Stimulated activated naive B cell treated with anti-CD40 and anti-IgM and Interleukin-4, amounts not matched to agents 10 μg/mL and 1 μg/mL and 100 μg/mL, for 72 hours (primary cell): ENCODE results near the gene TTLL12.
A peak's percentile ranks its signal among the peaks of the same experiment; 100 is the strongest.

Experiments
- ATAC-seq, 2 donors: fragments of 150-1000 bp; cut with Tn5 transposase; replicated peaks; 2 replicates each; pipeline ENCODE4 v1.10.0; 2021; ENCODE audit warnings: moderate library complexity in 1 of 2
- DNase-seq: peaks from one replicate; pipeline ENCODE4 v3.0.0; 2021
- H3K27ac Mint-ChIP-seq: one replicate; pipeline ENCODE4 v1.8.0; 2022; ENCODE audit warnings: mild to moderate bottlenecking, mixed read lengths
- H3K27me3 Mint-ChIP-seq, 2 donors: one replicate each; pipeline ENCODE4 v1.8.0; 2022; ENCODE audit warnings: mixed read lengths in 2 of 2
- H3K36me3 Mint-ChIP-seq, 2 donors: one replicate each; pipeline ENCODE4 v1.8.0; 2022; ENCODE audit warnings: mixed read lengths in 2 of 2, mild to moderate bottlenecking in 1 of 2
- H3K4me1 Mint-ChIP-seq, 2 donors: one replicate each; pipeline ENCODE4 v1.8.0; 2022; ENCODE audit warnings: mixed read lengths in 2 of 2, mild to moderate bottlenecking in 1 of 2
- H3K4me3 Mint-ChIP-seq, 2 donors: one replicate each; pipeline ENCODE4 v1.8.0; 2022; ENCODE audit warnings: mild to moderate bottlenecking in 2 of 2, mixed read lengths in 2 of 2, moderate library complexity in 1 of 2
- H3K9me3 Mint-ChIP-seq, 2 donors: one replicate each; pipeline ENCODE4 v1.8.0; 2022; ENCODE audit warnings: mixed read lengths in 2 of 2, mild to moderate bottlenecking in 1 of 2

The TTLL12 gene

DNA sequence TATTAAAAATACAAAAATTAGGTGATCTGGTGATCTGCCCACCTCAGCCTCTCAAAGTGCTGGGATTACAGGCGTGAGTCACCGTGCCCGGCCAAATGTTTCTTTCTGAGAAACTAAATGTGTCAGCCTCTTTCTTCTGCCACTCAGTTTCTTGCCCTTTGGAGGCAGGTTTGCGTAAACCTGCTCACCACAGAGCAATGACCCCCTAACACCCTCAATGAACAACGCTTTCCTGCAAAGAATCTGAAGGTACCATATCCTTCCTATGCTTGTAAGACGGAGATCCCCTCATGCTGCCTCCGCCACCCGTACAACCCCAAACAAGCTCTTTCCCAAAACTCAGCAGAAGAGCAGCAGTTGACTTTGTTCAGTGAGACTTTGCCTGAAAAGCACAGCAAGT, 38.7 kb upstream of the TTLL12 start:
- Mint-ChIP-seq H3K9me3 (no peaks in the 10 kb centered on the region), H3K4me1 (no peaks in the 10 kb centered on the region), H3K27me3 (peaks cover 15 to 20% of the 10 kb centered on the region in 2 donors), H3K27ac (no peak overlapping the region), H3K4me3 (no peak overlapping the region), H3K36me3 (no peaks in the 10 kb centered on the region)
- ATAC-seq, result no peak
- DNase-seq, result no peak

DNA sequence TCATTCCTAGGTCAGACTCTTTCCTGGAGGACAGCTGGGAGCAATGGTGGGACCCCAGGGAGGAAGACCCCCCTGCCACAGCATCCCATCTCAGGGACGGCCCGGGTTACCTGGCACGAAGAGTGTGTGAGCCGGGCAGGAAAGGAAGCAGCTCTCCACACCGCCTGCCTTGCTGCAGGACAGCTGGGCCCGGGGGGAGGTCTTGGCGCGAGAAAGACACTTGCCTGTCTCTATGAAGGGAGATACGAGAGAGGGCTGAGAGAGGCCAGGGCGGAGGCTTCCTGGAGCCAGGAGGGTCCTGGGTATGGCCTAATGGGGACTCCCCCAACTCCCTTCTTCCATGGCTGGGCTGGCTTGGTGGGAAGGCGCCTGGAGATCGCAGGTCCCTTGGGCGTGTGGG, 36.1 kb upstream of the TTLL12 start:
- peaks cover 3 to 18% of the 10 kb centered on the region in 2 donors for H3K27me3 Mint-ChIP-seq
- no peak overlapping the region for H3K4me3 Mint-ChIP-seq
- H3K9me3 Mint-ChIP-seq, result no peaks in the 10 kb centered on the region
- no peak overlapping the region for H3K27ac Mint-ChIP-seq
- DNase-seq (no peak), ATAC-seq (no peak)
- H3K36me3 Mint-ChIP-seq, result no peaks in the 10 kb centered on the region
- no peaks in the 10 kb centered on the region for H3K4me1 Mint-ChIP-seq

DNA sequence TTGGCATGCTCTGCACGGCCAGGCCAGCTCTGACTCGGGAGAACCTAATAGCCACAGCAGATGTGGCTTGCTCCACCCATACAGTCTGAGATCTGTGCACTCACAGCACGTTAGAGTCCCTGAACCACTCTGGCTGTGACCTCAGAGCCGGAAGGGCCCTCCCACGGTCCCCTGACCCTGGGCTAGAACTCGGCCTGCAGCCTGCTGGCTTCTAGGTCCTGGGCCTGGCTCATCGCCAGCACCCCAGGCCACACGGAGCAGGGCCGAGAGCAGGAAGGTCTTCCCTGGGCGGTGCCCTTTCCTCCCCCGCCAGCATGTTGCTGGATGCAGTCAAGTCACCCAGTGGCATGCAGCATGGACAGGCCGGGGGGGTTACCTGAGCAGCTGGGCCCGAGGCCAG, 35.3 kb upstream of the TTLL12 start:
- Mint-ChIP-seq H3K4me1 (no peaks in the 10 kb centered on the region), H3K27ac (no peak overlapping the region), H3K36me3 (no peaks in the 10 kb centered on the region), H3K4me3 (no peak overlapping the region), H3K27me3 (peaks cover 9 to 24% of the 10 kb centered on the region in 2 donors), H3K9me3 (no peaks in the 10 kb centered on the region)
- ATAC-seq (no peak), DNase-seq (no peak)

DNA sequence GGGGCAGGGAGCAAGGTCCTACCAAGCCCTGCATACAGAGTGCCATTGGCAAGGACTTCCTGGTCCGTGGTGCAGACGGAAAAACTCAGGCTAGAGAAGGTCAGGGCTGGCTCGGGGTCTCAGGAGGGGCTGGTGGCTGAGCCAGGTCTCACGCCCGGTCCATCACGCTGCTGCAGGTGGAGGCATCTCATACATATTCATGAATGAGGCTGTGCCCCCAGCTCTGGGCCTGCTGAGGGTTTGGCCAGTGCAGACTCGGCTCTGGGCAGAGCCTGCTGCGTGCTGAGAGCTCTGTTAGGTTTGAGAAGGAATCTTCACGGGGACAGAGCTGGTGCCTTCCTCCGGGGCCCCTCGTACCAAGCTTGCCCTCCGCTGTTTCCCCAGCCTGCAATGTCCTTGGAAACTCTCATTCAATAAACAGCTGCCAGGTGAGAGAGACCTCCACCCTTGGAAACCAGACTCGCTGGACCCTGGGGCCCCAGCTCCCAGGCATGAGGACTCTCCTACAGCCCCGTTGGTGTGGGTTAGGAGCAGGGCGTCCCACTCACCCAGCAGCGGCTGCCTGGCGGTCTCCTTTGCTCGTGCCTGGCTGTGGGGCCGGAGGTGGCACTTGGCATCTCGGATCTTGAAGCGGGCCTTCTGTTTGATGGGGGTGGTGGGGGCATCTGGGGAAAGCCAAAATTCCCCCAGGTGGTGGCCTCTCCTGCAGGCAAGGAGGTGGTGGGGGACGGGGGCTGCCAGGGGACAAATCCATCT, 33.9 kb upstream of the TTLL12 start:
- Mint-ChIP-seq H3K4me1 (no peaks in the 10 kb centered on the region), H3K4me3 (no peak overlapping the region), H3K9me3 (no peaks in the 10 kb centered on the region), H3K27ac (no peak overlapping the region), H3K27me3 (peaks cover 12 to 18% of the 10 kb centered on the region in 2 donors), H3K36me3 (no peaks in the 10 kb centered on the region)
- ATAC-seq, result no peak
- no peak for DNase-seq

DNA sequence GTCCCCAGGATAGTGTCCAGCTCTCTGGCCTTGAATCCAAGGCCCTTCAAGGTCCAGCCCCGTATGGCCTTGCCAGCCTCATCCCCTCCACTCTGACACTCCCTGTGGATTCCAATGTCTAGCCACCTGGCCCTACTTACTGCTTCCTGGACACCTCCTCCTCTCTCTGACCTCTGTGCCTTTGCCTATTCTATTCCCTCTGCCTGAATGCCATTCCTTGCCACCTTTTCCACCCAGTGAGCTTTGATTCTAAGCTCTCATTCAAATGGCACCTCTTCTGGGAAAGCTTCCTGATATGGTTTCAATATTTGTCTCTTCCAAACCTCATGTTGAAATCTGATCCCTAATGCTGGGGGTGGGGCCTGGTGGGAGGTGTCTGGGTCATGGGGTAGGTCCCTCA, 31.9 kb upstream of the TTLL12 start:
- Mint-ChIP-seq H3K4me1 (no peaks in the 10 kb centered on the region), H3K36me3 (no peaks in the 10 kb centered on the region), H3K27me3 (peaks cover 18 to 21% of the 10 kb centered on the region in 2 donors), H3K9me3 (no peaks in the 10 kb centered on the region), H3K4me3 (no peak overlapping the region), H3K27ac (no peak overlapping the region)
- DNase-seq (no peak), ATAC-seq (no peak)

DNA sequence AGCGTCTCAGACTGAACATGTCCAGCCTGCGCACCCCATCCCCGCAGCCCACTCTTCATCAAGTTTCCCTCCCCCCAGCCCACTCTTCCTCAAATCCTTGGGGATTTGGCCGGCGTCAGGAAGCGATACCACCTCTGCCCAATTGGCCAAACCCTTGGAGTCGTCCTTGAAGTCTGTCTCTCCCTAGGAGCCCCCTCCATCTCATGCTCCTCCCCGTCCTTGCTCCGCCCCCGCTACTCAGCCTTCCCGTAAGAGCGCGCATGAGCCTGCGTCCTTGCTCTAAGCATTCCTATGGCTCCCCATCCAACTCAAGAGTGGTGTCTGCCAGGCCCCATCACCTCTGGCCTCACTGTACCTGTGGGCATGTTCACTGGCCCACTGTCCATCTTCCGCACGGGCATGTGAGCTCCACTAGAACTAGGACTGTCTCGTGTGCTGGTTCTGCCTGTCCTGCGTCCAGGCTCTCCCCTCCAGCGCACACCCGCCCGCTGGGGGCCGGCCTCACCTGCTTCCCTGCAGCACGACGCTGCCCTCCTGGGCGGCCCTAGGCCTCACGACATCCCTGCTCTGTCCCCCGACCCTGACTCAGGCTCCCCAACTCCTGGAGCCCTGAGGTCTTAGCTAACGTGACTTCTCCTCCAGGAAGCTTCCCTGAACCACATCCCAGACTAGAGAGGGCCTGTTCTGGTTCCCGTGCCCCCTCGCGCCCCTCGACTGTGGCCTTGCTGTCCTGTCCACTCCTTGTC, 30.5 kb upstream of the TTLL12 start:
- ATAC-seq, result no peak
- no peaks in the 10 kb centered on the region for H3K36me3 Mint-ChIP-seq
- H3K27ac Mint-ChIP-seq, result no peak overlapping the region
- DNase-seq, result no peak
- H3K4me1 Mint-ChIP-seq, result no peaks in the 10 kb centered on the region
- no peaks in the 10 kb centered on the region for H3K9me3 Mint-ChIP-seq
- no peak overlapping the region for H3K4me3 Mint-ChIP-seq
- H3K27me3 Mint-ChIP-seq, result peaks cover 18 to 21% of the 10 kb centered on the region in 2 donors

DNA sequence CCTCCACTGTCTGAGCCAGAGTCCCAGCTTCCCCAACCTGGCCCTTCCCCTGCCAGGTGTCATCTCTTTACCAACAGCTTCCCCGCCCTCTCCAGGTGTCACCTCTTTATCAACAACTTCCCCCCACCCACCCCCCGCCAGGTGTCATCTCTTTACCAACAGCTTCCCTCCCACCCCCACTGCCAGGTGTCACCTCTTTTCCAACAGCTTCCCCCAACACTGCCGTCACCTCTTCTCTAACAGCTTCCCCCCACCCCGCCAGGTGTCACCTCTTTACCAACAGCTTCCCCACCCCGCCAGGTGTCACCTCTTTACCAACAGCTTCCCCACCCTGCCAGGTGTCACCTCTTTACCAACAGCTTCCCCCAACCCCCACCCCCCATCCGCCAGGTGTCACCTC, 29.8 kb upstream of the TTLL12 start:
- no peaks in the 10 kb centered on the region for H3K4me1 Mint-ChIP-seq
- DNase-seq (no peak), ATAC-seq (no peak)
- no peak overlapping the region for H3K4me3 Mint-ChIP-seq
- no peak overlapping the region for H3K27ac Mint-ChIP-seq
- no peaks in the 10 kb centered on the region for H3K9me3 Mint-ChIP-seq
- H3K36me3 Mint-ChIP-seq, result no peaks in the 10 kb centered on the region
- peaks cover 21 to 24% of the 10 kb centered on the region in 2 donors for H3K27me3 Mint-ChIP-seq

DNA sequence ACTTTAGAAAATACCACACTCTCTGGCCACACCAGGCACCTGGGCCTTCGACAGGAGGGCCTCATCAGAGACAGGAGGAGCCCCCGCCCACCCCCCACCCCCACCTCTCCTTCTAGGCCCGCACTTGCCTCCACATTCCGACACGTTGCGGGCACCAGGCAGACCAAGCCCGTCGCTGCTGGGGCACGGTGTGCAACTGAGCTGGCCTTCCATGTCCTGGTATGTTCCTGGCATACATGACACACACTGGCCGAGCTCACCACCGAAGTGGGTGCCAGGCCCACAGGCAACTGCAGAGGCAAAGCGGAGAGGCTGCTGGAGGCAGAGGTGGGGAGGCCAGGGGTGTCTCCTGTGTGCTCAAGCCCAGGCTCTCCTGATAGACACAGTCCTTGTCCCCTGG, 27.0 kb upstream of the TTLL12 start:
- no peak for DNase-seq
- H3K4me3 Mint-ChIP-seq, result no peak overlapping the region
- H3K27ac Mint-ChIP-seq, result no peak overlapping the region
- no peaks in the 10 kb centered on the region for H3K9me3 Mint-ChIP-seq
- ATAC-seq, result no peak
- H3K4me1 Mint-ChIP-seq, result no peaks in the 10 kb centered on the region
- H3K36me3 Mint-ChIP-seq, result no peaks in the 10 kb centered on the region
- H3K27me3 Mint-ChIP-seq, result peaks cover 24 to 26% of the 10 kb centered on the region in 2 donors

DNA sequence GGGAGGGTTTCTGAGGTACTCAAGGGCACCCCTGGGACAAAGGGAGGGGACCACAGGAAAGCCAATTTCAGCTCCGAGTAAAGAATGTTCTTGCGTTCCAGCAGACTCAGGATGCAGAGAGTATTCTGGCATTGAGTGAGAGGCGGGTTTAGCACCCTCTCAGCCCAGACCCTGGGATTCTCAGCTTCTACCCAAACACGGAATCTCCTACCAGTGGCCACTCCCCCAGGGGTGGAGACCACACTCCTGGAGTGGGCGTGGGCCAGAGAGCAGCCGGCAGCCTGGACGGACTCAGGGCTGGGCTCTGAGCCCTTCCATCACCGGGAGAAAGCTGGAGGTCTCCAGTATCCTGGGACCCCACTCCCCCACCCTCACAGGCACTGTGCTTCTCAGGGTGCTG, 26.1 kb upstream of the TTLL12 start:
- Mint-ChIP-seq H3K9me3 (no peaks in the 10 kb centered on the region), H3K36me3 (no peaks in the 10 kb centered on the region), H3K27ac (no peak overlapping the region), H3K4me3 (no peak overlapping the region), H3K4me1 (no peaks in the 10 kb centered on the region), H3K27me3 (peaks cover 23 to 31% of the 10 kb centered on the region in 2 donors)
- DNase-seq (no peak), ATAC-seq (no peak)

DNA sequence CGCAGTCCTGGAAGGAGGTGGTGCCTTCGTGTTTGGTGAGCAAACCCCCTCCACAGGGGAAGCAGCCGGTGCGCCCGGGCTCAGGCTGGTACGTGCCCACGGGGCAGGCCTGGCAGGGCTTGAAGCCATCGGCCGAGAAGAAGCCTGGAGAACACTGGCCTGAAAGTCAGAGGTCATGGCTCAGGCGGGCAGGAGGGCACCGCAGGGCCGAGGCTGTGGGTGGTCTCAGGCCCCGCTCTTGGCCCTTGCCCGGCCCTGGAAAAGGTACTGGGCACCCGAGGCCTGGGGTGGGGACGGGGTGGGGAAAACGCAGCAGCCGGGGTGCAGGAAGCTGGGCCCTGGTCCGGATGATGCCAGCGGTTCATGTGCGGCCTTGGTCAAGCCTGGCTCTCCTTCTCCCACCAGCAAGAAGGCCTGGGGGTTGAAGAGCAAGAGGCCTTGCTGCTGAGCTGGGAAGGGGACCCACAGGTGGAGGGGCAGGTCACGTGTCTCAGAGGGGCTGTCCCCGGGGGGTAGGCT, 25.6 kb upstream of the TTLL12 start:
- Mint-ChIP-seq H3K4me3 (no peak overlapping the region), H3K27me3 (peaks cover 20 to 31% of the 10 kb centered on the region in 2 donors), H3K9me3 (no peaks in the 10 kb centered on the region), H3K36me3 (no peaks in the 10 kb centered on the region), H3K27ac (no peak overlapping the region), H3K4me1 (no peaks in the 10 kb centered on the region)
- ATAC-seq (no peak), DNase-seq (no peak)

DNA sequence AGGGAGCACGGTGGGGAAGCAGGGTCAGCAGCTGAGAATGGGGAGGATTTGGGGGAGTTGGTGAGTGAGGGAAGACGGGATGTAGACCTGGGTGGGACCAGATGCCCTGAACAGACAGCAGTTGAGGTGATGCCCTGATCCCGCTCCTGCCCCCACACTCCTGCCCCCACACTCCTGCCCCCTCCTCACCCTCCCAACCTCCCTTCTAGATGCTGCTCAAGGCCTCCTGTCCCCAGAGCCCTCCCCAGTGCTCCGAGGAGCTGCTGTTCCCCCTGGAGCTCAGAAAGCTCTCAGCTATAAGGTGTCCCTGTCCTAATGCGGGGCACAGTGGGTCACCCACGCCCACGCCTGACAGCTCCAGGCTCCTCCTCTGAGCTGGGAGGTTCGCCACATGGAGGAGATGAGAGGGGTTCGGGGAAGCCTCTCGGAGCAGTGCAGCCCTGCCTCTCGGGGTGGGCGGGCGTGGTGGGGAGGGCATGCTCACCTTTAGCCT, 25.1 kb upstream of the TTLL12 start:
- no peaks in the 10 kb centered on the region for H3K4me1 Mint-ChIP-seq
- no peak overlapping the region for H3K27ac Mint-ChIP-seq
- DNase-seq, result no peak
- no peaks in the 10 kb centered on the region for H3K36me3 Mint-ChIP-seq
- H3K27me3 Mint-ChIP-seq, result peaks cover 16 to 28% of the 10 kb centered on the region in 2 donors
- H3K9me3 Mint-ChIP-seq, result no peaks in the 10 kb centered on the region
- H3K4me3 Mint-ChIP-seq, result no peak overlapping the region
- no peak for ATAC-seq

DNA sequence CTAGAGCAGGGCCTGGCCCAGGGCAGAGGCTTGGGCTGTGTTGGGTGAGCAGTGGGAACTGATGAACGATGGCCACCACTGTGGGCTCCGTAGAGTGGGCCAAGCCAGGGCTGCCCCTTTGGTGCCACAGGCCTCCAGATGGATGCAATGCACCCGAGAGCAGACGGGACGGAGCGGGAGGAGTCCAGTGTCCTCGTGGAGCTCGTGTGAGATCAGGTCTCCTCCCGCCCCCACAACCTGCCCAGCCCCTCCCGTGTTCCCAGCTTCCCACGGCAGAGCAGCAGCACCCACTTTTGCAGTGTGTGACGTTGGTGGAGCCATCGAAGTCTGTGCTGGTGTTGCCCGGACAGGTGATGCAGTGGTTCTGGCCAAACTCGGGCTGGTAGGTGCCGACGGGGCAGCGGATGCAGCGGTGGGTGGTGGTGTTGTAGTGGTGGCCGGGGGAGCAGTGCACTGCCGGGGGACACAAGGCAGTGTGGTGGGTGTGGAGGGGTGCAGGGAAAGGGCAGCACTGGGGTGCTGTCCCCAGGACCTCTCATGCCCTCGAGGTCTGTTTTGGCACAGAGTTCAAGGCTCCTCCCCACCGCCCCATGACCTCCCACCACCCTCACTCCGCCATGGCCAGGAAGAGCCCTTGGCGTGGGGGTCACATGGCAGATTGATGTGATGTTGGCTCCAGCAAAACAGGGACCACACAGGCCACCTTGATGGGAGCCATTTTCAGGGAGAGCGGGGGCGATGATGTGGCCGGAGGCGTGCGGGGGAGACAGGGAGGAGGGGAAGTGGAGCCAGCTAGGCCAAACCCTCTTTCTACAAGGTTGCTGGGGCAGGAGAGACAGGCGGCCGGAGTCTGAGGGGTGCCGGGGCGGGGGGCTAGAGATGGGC, 23.9 kb upstream of the TTLL12 start:
- Mint-ChIP-seq H3K27ac (peak overlapping the region; percentile 14), H3K9me3 (no peaks in the 10 kb centered on the region), H3K4me3 (no peak overlapping the region), H3K27me3 (peaks cover 16 to 28% of the 10 kb centered on the region in 2 donors), H3K36me3 (no peaks in the 10 kb centered on the region), H3K4me1 (peaks cover 3 to 11% of the 10 kb centered on the region in 2 donors)
- ATAC-seq, result no peak
- no peak for DNase-seq

DNA sequence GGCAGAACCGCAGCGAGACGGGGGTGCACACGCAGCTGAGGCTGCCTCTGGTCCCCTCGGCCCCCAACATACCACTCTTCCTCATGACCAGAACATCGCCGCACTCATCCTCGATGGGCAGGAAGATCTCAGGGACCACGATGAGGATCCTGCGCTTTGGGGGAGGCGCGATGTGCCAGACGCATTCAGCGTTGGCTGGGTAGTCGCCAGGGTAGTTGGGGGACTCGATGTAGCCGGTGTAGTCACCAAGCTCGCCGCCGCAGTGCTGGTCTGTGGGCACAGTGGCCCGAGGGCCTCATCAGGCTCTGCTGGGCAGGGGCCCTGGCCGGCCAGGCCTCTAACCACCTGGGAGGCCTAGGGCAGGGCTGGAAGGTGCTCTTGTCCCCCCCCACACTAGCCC, 23.0 kb upstream of the TTLL12 start:
- Mint-ChIP-seq H3K4me3 (no peak overlapping the region), H3K27ac (no peak overlapping the region), H3K4me1 (peaks cover 3 to 11% of the 10 kb centered on the region in 2 donors), H3K9me3 (no peaks in the 10 kb centered on the region), H3K27me3 (peaks cover 8 to 22% of the 10 kb centered on the region in 2 donors), H3K36me3 (no peaks in the 10 kb centered on the region)
- ATAC-seq, result no peak
- DNase-seq, result no peak

DNA sequence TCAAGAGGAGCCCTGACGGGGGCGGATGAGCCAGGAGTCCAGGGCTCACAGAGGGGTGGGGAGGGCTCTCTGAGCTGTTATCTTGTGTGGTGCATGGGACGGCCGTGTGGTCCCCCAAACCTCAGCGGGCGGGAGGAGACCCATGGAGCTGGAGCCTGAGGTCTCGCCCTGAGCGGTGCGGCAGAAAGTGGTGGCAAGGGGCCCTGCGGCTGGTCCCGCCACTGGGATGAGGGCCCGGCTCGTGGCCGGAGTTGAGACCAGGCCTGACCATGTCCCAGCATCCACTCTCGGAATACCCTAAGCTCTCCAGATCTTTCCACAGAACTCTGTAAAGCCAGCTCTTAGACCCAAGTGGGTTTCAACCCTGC, 22.6 kb upstream of the TTLL12 start:
- Mint-ChIP-seq H3K27me3 (peaks cover 7 to 22% of the 10 kb centered on the region in 2 donors), H3K4me3 (no peak overlapping the region), H3K27ac (no peak overlapping the region), H3K9me3 (no peaks in the 10 kb centered on the region), H3K36me3 (no peaks in the 10 kb centered on the region), H3K4me1 (peaks cover 3 to 11% of the 10 kb centered on the region in 2 donors)
- ATAC-seq (no peak), DNase-seq (no peak)
